Measurements from ENCODE around the gene TASL.
"Not testable (repeated sequence)": the region's sequence is repeated elsewhere in the genome, so short reads cannot be mapped to it uniquely, and the experiment has no call there.

TASL gene

GRCh38 chrX:30576881-30577280 lies 685 bp downstream of the TASL start:
- DNase-seq (ENCODE audit: low read depth, low spot score): no peak

- DNase-seq (ENCODE audit: low read depth, low spot score): no peak
Measured at GRCh38 chrX:30573125-30573524, 4.4 kb downstream of the TASL start.

GRCh38 chrX:30572678-30573077 lies 4.9 kb downstream of the TASL start:
- DNase-seq (ENCODE audit: low read depth, low spot score): no peak

GRCh38 chrX:30572004-30572403 lies 5.6 kb downstream of the TASL start:
- DNase-seq (ENCODE audit: low read depth, low spot score): no peak

GRCh38 chrX:30570505-30570904 lies 7.1 kb downstream of the TASL start:
- no peak for DNase-seq (ENCODE audit: low read depth, low spot score)

- DNase-seq (ENCODE audit: low read depth, low spot score): no peak
Measured at GRCh38 chrX:30568136-30568535, 9.4 kb downstream of the TASL start.

GRCh38 chrX:30563070-30563469 lies 14.5 kb downstream of the TASL start:
- DNase-seq (ENCODE audit: low read depth, low spot score): not testable (repeated sequence)

- no peak for DNase-seq (ENCODE audit: low read depth, low spot score)
Measured at GRCh38 chrX:30561191-30561590, 16.4 kb downstream of the TASL start.

GRCh38 chrX:30538271-30538670 lies 39.3 kb downstream of the TASL start:
- DNase-seq (ENCODE audit: low read depth, low spot score): no peak

- DNase-seq (ENCODE audit: low read depth, low spot score): no peak
Measured at GRCh38 chrX:30533835-30534234, 43.7 kb downstream of the TASL start.

- no peak for DNase-seq (ENCODE audit: low read depth, low spot score)
Measured at GRCh38 chrX:30533266-30533665, 44.3 kb downstream of the TASL start.

GRCh38 chrX:30530606-30531005 lies 47.0 kb downstream of the TASL start:
- DNase-seq (ENCODE audit: low read depth, low spot score): no peak

- DNase-seq (ENCODE audit: low read depth, low spot score): no peak
Measured at GRCh38 chrX:30525732-30526131, 51.8 kb downstream of the TASL start.

GRCh38 chrX:30521440-30522182 lies 56.0 kb downstream of the TASL start:
- DNase-seq (ENCODE audit: low read depth, low spot score): no peak

GRCh38 chrX:30513284-30513683 lies 64.3 kb downstream of the TASL start:
- DNase-seq (ENCODE audit: low read depth, low spot score): no peak

All from activated CD4-positive, CD25-positive, alpha-beta regulatory T cell treated with anti-CD3 and anti-CD28 coated beads, Interleukin-2, amount 50 U/mL, for 16 hours (primary cell).